Vagina (tissue), 2 donors: ENCODE results near the gene CS. TPM values are rescaled to one million over a fixed set of nuclear protein-coding genes. Genes with fewer than 3 reads are reported as not detected.

Experiments
- DNase-seq, 2 donors: peaks; one replicate each; pipeline ENCODE4 v3.0.0-alpha.2; 2017; ENCODE audit errors: extremely low spot score in 2 of 2
- H3K27ac ChIP-seq: fragments of 200-600 bp; sonication (generic); one replicate; pipeline ENCODE4 v1.5.1; 2019
- H3K27me3 ChIP-seq: fragments of 200-600 bp; sonication (generic); one replicate; pipeline ENCODE4 v1.5.1; 2019
- H3K36me3 ChIP-seq, 2 donors: fragments of 200-600 bp; sonication (generic); one replicate each; pipeline ENCODE4 v1.5.1; 2017 to 2019
- H3K4me1 ChIP-seq: fragments of 200-600 bp; sonication (generic); one replicate; pipeline ENCODE4 v1.5.1; 2019
- H3K4me3 ChIP-seq, 2 donors: fragments of 200-600 bp; sonication (generic); 1 replicate in 1 of 2; 2 replicates in 1 of 2; pipeline ENCODE4 v1.5.1; 2016 to 2019
- H3K9me3 ChIP-seq: fragments of 200-600 bp; sonication (generic); one replicate; pipeline ENCODE4 v1.5.1; 2019
- CTCF ChIP-seq, 3 experiments: fragments of 450-650 bp in 2 of 3; fragments of 200-600 bp in 1 of 3; sonication (generic) in 1 of 3; IDR thresholded peaks; one replicate each; pipeline ENCODE4 v1.5.1; 2017 to 2019; ENCODE audit warnings: antibody characterized with exemption in 3 of 3, mild to moderate bottlenecking in 2 of 3, moderate library complexity in 2 of 3
- POLR2A ChIP-seq, 2 donors: fragments of 450-650 bp; IDR thresholded peaks; one replicate each; pipeline ENCODE4 v1.6.1; 2017; ENCODE audit warnings: antibody characterized with exemption in 2 of 2, mild to moderate bottlenecking in 2 of 2, moderate library complexity in 2 of 2
- POLR2AphosphoS5 ChIP-seq, 2 donors: sonication (generic); formaldehyde crosslinking; IDR thresholded peaks; one replicate each; pipeline ENCODE4 v1.9.0; 2017; ENCODE audit warnings: antibody characterized with exemption in 2 of 2, mild to moderate bottlenecking in 2 of 2, low read depth in 1 of 2; ENCODE audit not compliant: insufficient read depth in 1 of 2
- intact Hi-C: fragments of 100-400 bp; cut with DNase I; formaldehyde crosslinking; loops from one replicate; pipeline ENCODE4 v1.15.1; 2023
- total RNA-seq: library from RNA; depleted of rRNA; stranded (reverse); fragments of >200 nt; gene quantifications from one replicate; pipeline ENCODE4 v1.2.3, GENCODE V29; 2016

The CS gene
- total RNA-seq, 1 donor from 2014 or later: 140 TPM

- DNase-seq: peak in 1 of 2 donors; percentile 98
- peaks cover 0 to 8% of the 10 kb centered on the region in 2 donors for H3K36me3 ChIP-seq
- H3K27me3 ChIP-seq: no peaks in the 10 kb centered on the region
- peak within 1 kb of the TSS; percentile 95 for H3K27ac ChIP-seq
- intact Hi-C loops: loop anchor here (2.0 to 10.0 kb wide), 2 partner anchors 31 to 99 kb away; partner anchors contain the start of gene ESYT1
- H3K9me3 ChIP-seq: no peaks in the 10 kb centered on the region
- TF ChIP-seq POLR2AphosphoS5 (IDR thresholded peaks at IDR 0.05; ENCODE audit: insufficient read depth in 1 of 2, low read depth in 1 of 2): peak; percentile 89 to 97
- TF ChIP-seq CTCF (IDR thresholded peaks at IDR 0.05): peak; percentile 92 to 93 (median 93)
- TF ChIP-seq POLR2A (IDR thresholded peaks at IDR 0.05): no peak
- peak within 1 kb of the TSS; percentile 59 to 69 for H3K4me3 ChIP-seq
- peaks cover 49% of the 10 kb centered on the region for H3K4me1 ChIP-seq
These were observed 75.9 kb downstream of the CS start, which contains the start of gene NABP2 for GRCh38 chr12:56224102-56224701. NABP2 (plus strand) TSS chr12:56224342; CDS start chr12:56224857, 515 bp downstream.

- H3K4me3 ChIP-seq: peak overlapping the region; percentile 15 to 69
- H3K27me3 ChIP-seq: no peaks in the 10 kb centered on the region
- peaks cover 54% of the 10 kb centered on the region for H3K4me1 ChIP-seq
- no peaks in the 10 kb centered on the region for H3K9me3 ChIP-seq
- H3K36me3 ChIP-seq: peaks cover 0 to 4% of the 10 kb centered on the region in 2 donors
- DNase-seq: no peak
- peak overlapping the region; percentile 87 for H3K27ac ChIP-seq
- intact Hi-C loops: loop anchor here (2.0 to 10.0 kb wide), 2 partner anchors 31 to 99 kb away; partner anchors contain the start of gene ESYT1
- TF ChIP-seq POLR2A (IDR thresholded peaks at IDR 0.05): no peak
- TF ChIP-seq POLR2AphosphoS5 (IDR thresholded peaks at IDR 0.05; ENCODE audit: insufficient read depth in 1 of 2, low read depth in 1 of 2): no peak
- TF ChIP-seq CTCF (IDR thresholded peaks at IDR 0.05): no peak
These were observed 76.5 kb downstream of the CS start for GRCh38 chr12:56223571-56224101.

- H3K36me3 ChIP-seq: peaks cover 0 to 2% of the 10 kb centered on the region in 2 donors
- no peak for DNase-seq
- TF ChIP-seq CTCF (IDR thresholded peaks at IDR 0.05): no peak
- no peak for TF ChIP-seq POLR2AphosphoS5 (IDR thresholded peaks at IDR 0.05; ENCODE audit: insufficient read depth in 1 of 2, low read depth in 1 of 2)
- TF ChIP-seq POLR2A (IDR thresholded peaks at IDR 0.05): no peak
- peak overlapping the region; percentile 95 for H3K27ac ChIP-seq
- H3K9me3 ChIP-seq: no peaks in the 10 kb centered on the region
- peak overlapping the region; percentile 74 to 78 for H3K4me3 ChIP-seq
- peaks cover 56% of the 10 kb centered on the region for H3K4me1 ChIP-seq
- H3K27me3 ChIP-seq: no peaks in the 10 kb centered on the region
- intact Hi-C loops: loop anchor here (10.0 kb wide), 1 partner anchor 98 kb away; the partner anchor contains the start of gene ESYT1
These were observed 77.6 kb downstream of the CS start for GRCh38 chr12:56222531-56222895.

GRCh38 chr12:56221757-56222530, 78.2 kb downstream of the CS start, which contains the start of gene RNF41:
RNF41 (minus strand) TSS chr12:56221922; CDS start chr12:56214047, 7,875 bp downstream.
- no peaks in the 10 kb centered on the region for H3K9me3 ChIP-seq
- no peaks in the 10 kb centered on the region for H3K27me3 ChIP-seq
- H3K27ac ChIP-seq: peak within 1 kb of the TSS; percentile 95
- no peaks in the 10 kb centered on the region for H3K36me3 ChIP-seq
- intact Hi-C loops: loop anchor here (10.0 kb wide), 1 partner anchor 97 kb away; the partner anchor contains the start of gene ESYT1
- peak; percentile 67 to 94 for TF ChIP-seq POLR2A (IDR thresholded peaks at IDR 0.05)
- TF ChIP-seq CTCF (IDR thresholded peaks at IDR 0.05): no peak
- peak; percentile 98 to 100 for TF ChIP-seq POLR2AphosphoS5 (IDR thresholded peaks at IDR 0.05; ENCODE audit: insufficient read depth in 1 of 2, low read depth in 1 of 2)
- peaks cover 59% of the 10 kb centered on the region for H3K4me1 ChIP-seq
- peak; percentile 98 to 99 for DNase-seq
- H3K4me3 ChIP-seq: peak within 1 kb of the TSS; percentile 74 to 78

Other genes with a start within 250 kb of the CS start
- 53.8 TPM for gene ERBB3, start 220.2 kb downstream of the CS start, total RNA-seq
- 116 TPM for gene PA2G4, start 195.8 kb downstream of the CS start, total RNA-seq
- gene RPL41, start 183.7 kb downstream of the CS start, total RNA-seq: 2,458 TPM
- 2.0 TPM for gene ZC3H10, start 182.1 kb downstream of the CS start, total RNA-seq
- 140 TPM for gene ESYT1, start 172.1 kb downstream of the CS start, total RNA-seq
- 40.8 TPM for gene MYL6B, start 147.7 kb downstream of the CS start, total RNA-seq
- gene MYL6, start 142.0 kb downstream of the CS start, total RNA-seq: 2,285 TPM
- gene SMARCC2, start 110.8 kb downstream of the CS start, total RNA-seq: 95.3 TPM
- 79.6 TPM for gene RNF41, start 78.4 kb downstream of the CS start, total RNA-seq
- gene NABP2, start 76.0 kb downstream of the CS start, total RNA-seq: 20.4 TPM
- gene SLC39A5, start 70.3 kb downstream of the CS start, total RNA-seq: not detected
- gene ANKRD52, start 41.9 kb downstream of the CS start, total RNA-seq: 22.6 TPM
- 10.1 TPM for gene COQ10A, start 33.4 kb downstream of the CS start, total RNA-seq
- gene CNPY2, start 15.7 kb upstream of the CS start, total RNA-seq: 65.6 TPM
- 37.6 TPM for gene PAN2, start 33.7 kb upstream of the CS start, total RNA-seq
- gene IL23A, start 38.6 kb upstream of the CS start, total RNA-seq: not detected
- gene STAT2, start 59.8 kb upstream of the CS start, total RNA-seq: 109 TPM
- gene APOF, start 62.5 kb upstream of the CS start, total RNA-seq: not detected
- gene TIMELESS, start 149.1 kb upstream of the CS start, total RNA-seq: 6.1 TPM
- not detected for gene MIP, start 154.3 kb upstream of the CS start, total RNA-seq
- 1.7 TPM for gene SPRYD4, start 168.2 kb upstream of the CS start, total RNA-seq
- gene GLS2, start 187.8 kb upstream of the CS start, total RNA-seq: 5.2 TPM
- 20.6 TPM for gene RBMS2, start 221.5 kb upstream of the CS start, total RNA-seq